Kidney (tissue), 14 donors: ENCODE results near the gene GNG7. TPM values are rescaled to one million over a fixed set of nuclear protein-coding genes. Genes with fewer than 3 reads are reported as not detected.

Source experiments
- DNase-seq, 5 donors: peaks; one replicate each; pipeline ENCODE4 v3.0.0-alpha.2; 2013 to 2020
- FAIRE-seq: peaks from 2 replicates; lab custom pipeline; 2012; peaks lifted over from hg19 to GRCh38; lab: Jason Lieb, UNC
- H3K27ac ChIP-seq, 2 donors: one replicate each; pipeline ENCODE4 v1.7.0; 2013; ENCODE audit warnings: low read depth in 2 of 2, low read length in 2 of 2, inconsistent platforms in 1 of 2
- H3K27me3 ChIP-seq: one replicate; pipeline ENCODE4 v1.7.1; 2013; ENCODE audit warnings: low read length, inconsistent platforms; ENCODE audit not compliant: control insufficient read depth, insufficient read depth
- H3K36me3 ChIP-seq, 3 donors: one replicate each; pipeline versions ENCODE4 v1.7.0 to v1.7.1; 2013; ENCODE audit warnings: low read length in 3 of 3, control low read depth in 1 of 3, inconsistent platforms in 1 of 3; ENCODE audit not compliant: insufficient read depth in 3 of 3, control insufficient read depth in 2 of 3
- H3K4me1 ChIP-seq, 3 donors: one replicate each; pipeline versions ENCODE4 v1.7.0 to v1.7.1; 2013; ENCODE audit warnings: low read length in 3 of 3, inconsistent platforms in 1 of 3, low read depth in 1 of 3; ENCODE audit not compliant: control insufficient read depth in 2 of 3, insufficient read depth in 2 of 3
- H3K4me3 ChIP-seq, 3 donors: one replicate each; pipeline versions ENCODE4 v1.7.0 to v1.8.1; 2013; ENCODE audit warnings: low read length in 3 of 3, control low read depth in 1 of 3, inconsistent platforms in 1 of 3
- H3K9ac ChIP-seq, 3 donors: one replicate each; pipeline versions ENCODE4 v1.7.0 to v1.7.1; 2013; ENCODE audit warnings: low read length in 3 of 3, control low read depth in 1 of 3, inconsistent platforms in 1 of 3
- H3K9me3 ChIP-seq, 3 donors: one replicate each; pipeline versions ENCODE4 v1.7.0 to v1.7.1; 2013; ENCODE audit warnings: low read length in 3 of 3, control low read depth in 1 of 3, inconsistent platforms in 1 of 3; ENCODE audit not compliant: control insufficient read depth in 2 of 3, insufficient read depth in 1 of 3
- CTCF ChIP-seq: IDR thresholded peaks from 3 replicates; pipeline ENCODE4 v1.5.1; 2012; ENCODE audit warnings: mild to moderate bottlenecking, moderate library complexity, borderline replicate concordance; ENCODE audit not compliant: insufficient read depth; ENCODE audit errors: extremely low read depth
- intact Hi-C: fragments of 100-400 bp; cut with DNase I; formaldehyde crosslinking; loops from one replicate; pipeline ENCODE4 v1.11.1; 2022
- polyA plus RNA-seq: library from polyadenylated mRNA; stranded (reverse); fragments of 350-450 nt; fragmentation: Illumina TruSeq; extraction: RNeasy Lipid Tissue Mini Kit (QIAGEN cat#74804); gene quantifications from one replicate; pipeline ENCODE4 v1.2.3, GENCODE V29; 2014; ENCODE audit warnings: low read depth, low replicate concordance; ENCODE audit not compliant: insufficient read depth
- total RNA-seq: library from RNA; stranded (reverse); fragmentation: NEBNext Ultra II Directional; extraction: Animal tissue kit (Norgen Biotek cat#: 25700); gene quantifications from one replicate; pipeline ENCODE4 v1.2.1, GENCODE V29; 2021
- donor health status: control.
- donor health status: control.
- donor health status: control.
- donor health status: control.
- donor health status: control.
- donor health status: DM: yes; HTN: yes; CAD: no.
- donor health status: Normal renal cell carcinoma (clear cell type).

The GNG7 gene
- total and polyA plus RNA-seq, 2 donors from 2014 or later = 9.9 to 13.4 TPM

DNA sequence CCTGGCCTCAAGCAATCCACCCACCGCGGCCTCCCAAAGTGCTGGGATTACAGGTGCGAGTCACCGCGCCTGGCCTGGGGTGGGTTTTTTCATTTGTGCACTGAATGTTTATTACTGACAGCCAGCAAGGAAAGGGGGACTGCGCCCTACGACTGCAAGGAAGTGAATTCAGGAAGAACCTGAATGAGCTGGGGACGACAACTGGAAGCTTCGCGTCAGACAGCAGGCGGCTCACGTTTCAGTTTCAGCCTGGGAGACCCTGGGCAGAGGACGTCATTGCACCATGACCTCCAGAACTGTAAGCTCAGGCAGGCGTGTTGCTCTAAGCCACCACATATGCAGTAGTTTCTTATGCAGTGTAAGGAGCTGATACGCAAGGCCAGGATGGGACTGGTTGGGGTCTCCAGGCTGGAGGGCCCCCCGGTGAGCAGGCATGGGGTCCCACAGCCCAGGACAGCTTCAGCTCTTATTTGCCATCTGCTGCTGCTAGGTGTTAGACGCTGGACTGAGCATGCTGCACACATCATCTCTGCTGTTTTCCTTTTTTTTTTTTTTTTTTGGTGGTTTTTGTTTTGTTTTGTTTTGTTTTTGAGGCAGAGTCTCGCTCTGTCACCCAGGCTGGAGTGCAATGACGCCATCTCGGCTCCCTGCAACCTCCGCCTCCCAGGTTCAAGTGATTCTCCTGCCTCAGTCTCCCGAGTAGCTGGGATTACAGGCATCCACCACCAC, 160.0 kb downstream of the GNG7 start:
- H3K9ac ChIP-seq = peak overlapping the region in 1 of 3 donors; percentile 62
- no peaks in the 10 kb centered on the region for H3K9me3 ChIP-seq
- peaks cover 2 to 38% (median 24%) of the 10 kb centered on the region in 3 donors for H3K4me1 ChIP-seq
- peak; percentile 66 to 85 (median 83) for DNase-seq
- no peaks in the 10 kb centered on the region for H3K36me3 ChIP-seq
- no peak for FAIRE-seq
- H3K4me3 ChIP-seq = no peak overlapping the region
- intact Hi-C loops = no loop called here
- no peak for TF ChIP-seq CTCF
- H3K27me3 ChIP-seq = no peaks in the 10 kb centered on the region
- H3K27ac ChIP-seq = peak overlapping the region; percentile 96 to 97

DNA sequence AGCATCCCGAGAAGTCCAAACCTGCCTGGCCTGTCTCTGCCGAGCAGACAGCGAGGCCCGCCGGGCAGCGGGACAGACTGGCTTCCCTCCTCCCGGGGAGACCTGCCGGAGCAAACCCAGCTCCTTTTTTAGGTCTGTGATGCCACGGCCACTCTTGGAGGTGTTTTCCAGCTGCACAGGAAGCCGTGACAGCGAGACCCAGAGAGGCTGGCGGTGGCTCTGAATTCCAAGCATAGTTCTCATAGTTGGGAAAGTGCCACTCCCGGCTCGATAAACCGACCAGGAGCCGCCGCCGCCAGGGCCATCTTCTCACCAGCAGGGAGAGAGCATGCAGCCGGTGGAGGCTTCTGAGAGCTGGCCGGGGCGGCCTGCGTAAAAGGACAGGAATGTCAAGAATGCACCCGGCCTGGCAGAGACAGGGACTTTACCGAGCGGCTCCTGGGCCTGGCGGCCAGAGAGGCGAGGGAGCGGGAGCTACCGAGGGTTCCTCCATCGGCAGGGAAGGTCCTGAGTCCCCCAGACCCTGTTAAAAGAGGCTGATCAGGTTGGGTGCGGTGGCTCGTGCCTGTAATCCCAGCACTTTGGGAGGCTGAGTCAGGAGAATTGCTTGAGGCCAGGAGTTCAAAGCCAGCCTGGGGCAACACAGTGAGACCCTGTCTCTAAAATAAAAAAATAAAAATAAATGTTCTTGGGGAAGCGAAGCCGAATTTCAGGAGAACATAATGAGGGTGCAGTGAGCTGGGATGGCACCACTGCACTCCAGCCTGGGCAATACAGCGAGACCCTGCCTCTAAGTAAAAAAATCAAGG, 161.6 kb downstream of the GNG7 start:
- peak; percentile 94 to 97 (median 96) for DNase-seq
- Histone ChIP-seq H3K4me3 (peak overlapping the region in 1 of 3 donors; percentile 6), H3K4me1 (peaks cover 2 to 26% (median 17%) of the 10 kb centered on the region in 3 donors), H3K9me3 (no peaks in the 10 kb centered on the region), H3K36me3 (no peaks in the 10 kb centered on the region), H3K27me3 (no peaks in the 10 kb centered on the region), H3K9ac (peak overlapping the region in 2 of 3 donors; percentile 59 to 69), H3K27ac (peak overlapping the region; percentile 76 to 92)
- intact Hi-C loops = no loop called here
- FAIRE-seq = no peak
- TF ChIP-seq CTCF = no peak

DNA sequence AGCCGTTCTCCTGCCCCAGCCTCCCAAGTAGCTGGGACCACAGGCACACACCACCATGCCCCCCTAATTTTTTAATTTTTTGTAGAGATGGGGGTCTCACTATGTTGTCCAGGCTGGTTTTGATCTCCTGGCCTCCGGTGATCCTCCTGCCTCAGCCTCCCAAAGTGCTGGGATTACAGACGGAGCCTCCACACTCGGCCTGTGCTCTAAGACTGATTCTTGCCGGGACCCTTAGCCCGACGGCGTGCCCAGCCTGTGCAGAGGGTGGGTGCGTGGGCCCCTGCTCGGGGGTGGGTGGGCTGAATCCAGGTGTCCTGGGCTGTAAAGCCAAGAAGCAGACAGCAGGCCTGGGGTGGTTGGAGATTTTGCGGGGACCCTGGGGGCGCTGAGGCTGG, 162.2 kb downstream of the GNG7 start:
- Histone ChIP-seq H3K9ac (peak overlapping the region in 2 of 3 donors; percentile 31 to 69), H3K36me3 (no peaks in the 10 kb centered on the region), H3K27ac (peak overlapping the region; percentile 76 to 92), H3K4me1 (peaks cover 2 to 24% (median 16%) of the 10 kb centered on the region in 3 donors), H3K4me3 (peak overlapping the region in 1 of 3 donors; percentile 6), H3K27me3 (no peaks in the 10 kb centered on the region), H3K9me3 (no peaks in the 10 kb centered on the region)
- TF ChIP-seq CTCF = no peak
- DNase-seq (no peak), FAIRE-seq (no peak)
- intact Hi-C loops = no loop called here
